GM19240 (cell line): ENCODE results near the gene RBM23.
A peak's percentile ranks its signal among the peaks of the same experiment; 100 is the strongest.

ENCODE experiments used
- DNase-seq: peaks from one replicate; pipeline ENCODE4 v3.0.0; 2011; ENCODE audit warnings: low spot score; ENCODE audit not compliant: insufficient read length

RBM23 gene

DNA sequence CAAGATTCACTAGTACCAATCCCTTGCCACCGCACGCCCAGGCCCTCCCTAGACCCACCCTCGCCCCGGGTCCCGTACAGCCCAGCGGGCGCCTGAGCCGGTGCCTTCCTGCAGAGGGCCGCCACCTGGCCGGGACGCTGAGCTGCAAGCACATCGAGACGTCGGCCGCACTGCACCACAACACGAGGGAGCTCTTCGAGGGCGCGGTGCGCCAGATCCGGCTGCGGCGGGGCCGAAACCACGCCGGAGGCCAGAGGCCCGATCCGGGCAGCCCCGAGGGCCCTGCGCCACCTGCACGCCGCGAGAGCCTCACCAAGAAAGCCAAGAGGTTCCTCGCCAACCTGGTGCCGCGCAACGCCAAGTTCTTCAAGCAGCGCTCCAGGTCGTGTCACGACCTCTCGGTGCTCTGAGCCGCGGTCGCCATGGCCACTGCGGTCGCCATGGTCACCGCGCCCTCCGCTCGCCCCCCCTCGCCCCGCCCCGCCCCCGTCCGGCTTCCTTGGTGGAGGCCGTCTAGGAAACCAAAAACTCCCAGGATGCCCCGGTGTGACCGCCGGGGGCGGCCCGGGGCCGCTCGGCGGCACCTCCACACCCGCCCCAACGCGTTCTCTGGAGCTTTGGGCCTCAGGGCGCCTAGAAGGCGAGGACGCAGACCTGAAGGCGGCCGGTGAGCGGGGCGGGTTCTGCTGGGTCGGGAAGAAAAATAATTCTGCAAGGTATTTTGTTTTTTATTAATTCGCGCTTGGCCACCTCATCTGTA lies 32.3 kb downstream of the RBM23 start:
- peak; percentile 70 for DNase-seq

DNA sequence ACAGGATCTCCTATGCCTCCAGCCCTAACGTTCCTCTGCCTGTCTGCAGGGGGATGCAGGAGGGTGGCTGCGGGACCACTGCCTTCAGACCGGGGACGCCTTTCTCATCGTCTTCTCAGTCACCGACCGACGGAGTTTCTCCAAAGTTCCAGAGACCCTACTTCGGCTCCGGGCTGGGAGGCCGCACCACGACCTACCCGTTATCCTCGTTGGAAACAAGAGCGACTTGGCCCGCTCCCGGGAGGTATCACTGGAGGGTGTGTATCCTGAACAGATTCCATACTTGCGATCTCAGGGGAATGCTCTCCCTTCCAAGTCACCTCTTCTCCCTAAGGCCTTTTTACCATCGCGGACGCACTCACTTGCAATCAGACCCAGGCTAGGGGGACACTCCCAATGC lies 33.0 kb downstream of the RBM23 start:
- DNase-seq: no peak

DNA sequence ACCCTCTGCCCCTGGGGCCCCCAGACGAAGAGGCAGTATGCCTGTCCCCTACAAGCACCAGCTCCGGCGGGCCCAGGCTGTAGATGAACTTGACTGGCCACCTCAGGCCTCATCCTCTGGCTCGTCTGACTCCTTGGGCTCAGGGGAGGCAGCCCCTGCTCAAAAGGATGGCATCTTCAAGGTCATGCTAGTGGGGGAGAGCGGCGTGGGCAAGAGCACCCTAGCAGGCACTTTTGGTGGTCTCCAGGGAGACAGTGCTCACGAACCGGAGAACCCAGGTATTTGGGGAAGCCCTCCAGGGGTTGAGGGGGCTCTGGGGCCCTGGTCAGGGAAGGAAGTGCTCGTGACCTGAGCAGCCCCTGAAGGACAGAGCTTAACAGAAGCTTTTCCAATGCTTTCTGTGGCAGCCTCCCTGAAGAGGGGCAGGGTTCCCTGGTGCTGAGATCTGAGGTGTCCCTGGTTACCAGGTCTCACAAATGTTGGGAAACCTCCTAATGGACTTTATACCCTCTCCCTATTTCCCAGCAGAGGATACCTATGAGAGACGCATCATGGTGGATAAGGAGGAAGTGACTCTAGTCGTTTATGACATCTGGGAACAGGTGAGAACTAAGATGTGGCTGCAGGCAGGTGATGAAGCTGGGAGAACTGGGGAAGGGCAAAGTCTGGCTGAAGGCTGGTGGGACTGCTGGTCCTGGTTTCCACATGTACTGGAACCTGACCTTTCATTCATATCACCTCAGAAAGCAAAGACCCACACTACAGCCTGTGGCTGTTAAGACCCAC lies 34.0 kb downstream of the RBM23 start:
- DNase-seq: no peak

DNA sequence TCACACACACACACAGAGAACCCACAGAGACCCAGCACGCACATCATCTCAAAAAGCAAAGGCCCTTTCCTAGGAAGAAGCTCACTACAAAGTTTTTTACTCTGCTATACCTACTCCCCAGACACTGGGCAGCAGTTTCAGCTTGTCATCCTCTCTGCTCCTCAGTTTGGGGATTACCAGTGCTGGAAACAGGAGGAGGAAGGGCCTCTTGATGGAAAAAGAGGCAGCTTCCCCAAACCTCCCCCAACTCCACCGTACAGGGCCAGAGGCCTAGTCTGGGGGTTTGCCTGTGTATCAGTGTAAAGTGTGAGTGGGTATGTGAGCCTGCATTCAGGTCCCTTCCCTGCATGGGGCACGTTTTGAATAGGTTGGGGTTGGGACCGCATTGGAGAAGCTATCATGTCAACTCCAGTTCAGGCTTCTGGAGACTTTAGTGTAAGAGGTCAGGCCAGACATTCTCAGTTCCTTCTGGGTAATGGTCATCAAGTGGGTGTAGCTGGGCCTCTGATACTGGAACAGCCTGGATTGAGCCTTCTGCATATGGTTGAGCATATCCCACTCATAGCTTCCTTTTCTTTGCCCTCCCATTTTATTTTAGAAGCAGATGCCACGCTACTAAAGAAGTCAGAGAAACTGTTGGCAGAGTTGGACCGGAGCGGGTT lies 34.7 kb downstream of the RBM23 start:
- no peak for DNase-seq

DNA sequence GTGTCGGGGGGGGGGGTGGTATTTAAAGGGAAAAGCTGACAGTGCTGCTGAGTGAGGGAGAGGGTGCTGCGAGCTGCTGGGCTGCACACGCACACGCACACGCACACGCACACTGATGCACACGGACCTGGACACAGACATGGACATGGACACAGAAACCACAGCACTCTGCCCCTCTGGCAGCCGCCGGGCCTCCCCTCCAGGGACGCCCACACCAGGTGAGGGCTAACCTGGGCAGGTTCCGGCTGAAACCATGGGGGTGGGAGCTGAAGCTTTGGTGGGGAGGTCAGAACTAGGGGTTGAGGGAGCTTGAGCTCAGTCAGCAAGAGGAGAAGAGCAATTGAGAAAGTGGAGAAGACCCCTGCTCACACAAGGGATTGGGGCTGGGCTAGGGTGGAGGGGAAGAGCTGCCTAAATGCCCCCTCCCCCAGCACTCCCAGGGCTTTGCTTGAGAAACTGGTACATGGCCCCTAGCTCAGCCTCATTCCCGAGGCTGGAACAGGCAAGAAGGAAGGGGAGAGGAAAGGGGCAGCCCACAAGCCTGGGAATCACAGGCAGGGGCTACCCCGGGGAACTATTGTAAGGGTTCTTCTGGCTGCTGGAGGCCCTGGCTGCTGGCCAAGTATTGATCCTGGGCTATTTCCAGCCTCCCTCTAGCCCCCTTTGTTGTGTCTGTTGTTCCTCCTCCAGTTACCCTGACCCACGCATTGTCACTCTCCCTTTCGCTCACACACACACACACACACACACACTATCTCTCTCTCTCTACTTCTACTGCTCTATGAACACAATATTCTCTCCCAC lies 35.6 kb downstream of the RBM23 start, which contains the start of gene REM2:
Gene REM2 (plus strand): TSS at position 50 of the 804 bp plus-strand sequence. CDS start 66 bp downstream, at position 116.
- DNase-seq: no peak

DNA sequence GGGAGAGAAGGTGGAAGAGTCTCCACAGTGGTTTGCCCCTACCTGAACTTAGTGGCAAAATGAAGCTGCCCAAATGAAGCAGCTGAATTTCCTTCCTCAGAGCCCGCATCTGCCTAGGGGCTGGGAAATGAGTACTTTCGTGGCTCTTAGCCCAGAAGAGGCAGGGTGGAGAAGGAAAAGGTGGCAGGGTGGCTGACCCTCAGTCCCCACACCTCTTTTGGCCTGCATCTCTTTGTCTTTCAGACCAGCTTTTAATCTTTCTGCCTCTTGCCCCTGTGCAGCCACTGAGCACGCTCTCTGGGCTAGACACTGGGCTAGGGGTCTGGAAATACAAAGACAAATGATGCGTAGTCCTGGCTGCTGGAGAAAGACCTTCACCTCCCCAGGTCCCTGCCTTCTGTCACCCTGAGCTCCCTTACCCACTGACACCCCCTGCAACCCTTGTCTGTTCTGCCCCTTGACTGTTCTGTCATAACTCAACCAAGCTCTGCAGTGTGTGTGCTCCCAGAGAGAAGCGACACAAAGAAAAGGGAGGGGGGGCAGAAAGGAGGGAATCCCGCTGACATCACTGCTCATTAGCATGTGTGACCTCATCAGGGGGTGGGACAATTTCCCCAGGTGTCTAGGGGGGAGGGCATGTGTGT lies 36.3 kb downstream of the RBM23 start:
- DNase-seq: no peak

DNA sequence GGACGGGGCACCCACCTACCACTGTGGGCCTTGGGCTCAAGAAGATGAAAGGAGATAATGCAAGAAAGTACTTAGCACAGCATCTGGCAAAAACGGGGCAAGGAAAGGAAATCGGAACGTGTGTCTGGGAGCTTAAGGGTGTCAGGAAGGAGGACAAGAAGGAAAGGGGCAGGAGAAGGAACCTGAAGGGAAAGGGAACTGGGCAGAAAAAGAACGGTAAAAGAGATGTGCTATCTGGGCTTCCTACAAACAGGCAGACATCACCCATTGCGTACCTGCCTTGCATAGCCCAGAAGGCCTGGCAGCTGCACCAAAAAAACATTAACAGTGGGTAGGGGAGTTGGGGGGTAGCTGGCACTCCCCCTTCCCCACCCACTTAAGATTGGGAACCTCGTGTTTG lies 36.9 kb downstream of the RBM23 start:
- DNase-seq: no peak

DNA sequence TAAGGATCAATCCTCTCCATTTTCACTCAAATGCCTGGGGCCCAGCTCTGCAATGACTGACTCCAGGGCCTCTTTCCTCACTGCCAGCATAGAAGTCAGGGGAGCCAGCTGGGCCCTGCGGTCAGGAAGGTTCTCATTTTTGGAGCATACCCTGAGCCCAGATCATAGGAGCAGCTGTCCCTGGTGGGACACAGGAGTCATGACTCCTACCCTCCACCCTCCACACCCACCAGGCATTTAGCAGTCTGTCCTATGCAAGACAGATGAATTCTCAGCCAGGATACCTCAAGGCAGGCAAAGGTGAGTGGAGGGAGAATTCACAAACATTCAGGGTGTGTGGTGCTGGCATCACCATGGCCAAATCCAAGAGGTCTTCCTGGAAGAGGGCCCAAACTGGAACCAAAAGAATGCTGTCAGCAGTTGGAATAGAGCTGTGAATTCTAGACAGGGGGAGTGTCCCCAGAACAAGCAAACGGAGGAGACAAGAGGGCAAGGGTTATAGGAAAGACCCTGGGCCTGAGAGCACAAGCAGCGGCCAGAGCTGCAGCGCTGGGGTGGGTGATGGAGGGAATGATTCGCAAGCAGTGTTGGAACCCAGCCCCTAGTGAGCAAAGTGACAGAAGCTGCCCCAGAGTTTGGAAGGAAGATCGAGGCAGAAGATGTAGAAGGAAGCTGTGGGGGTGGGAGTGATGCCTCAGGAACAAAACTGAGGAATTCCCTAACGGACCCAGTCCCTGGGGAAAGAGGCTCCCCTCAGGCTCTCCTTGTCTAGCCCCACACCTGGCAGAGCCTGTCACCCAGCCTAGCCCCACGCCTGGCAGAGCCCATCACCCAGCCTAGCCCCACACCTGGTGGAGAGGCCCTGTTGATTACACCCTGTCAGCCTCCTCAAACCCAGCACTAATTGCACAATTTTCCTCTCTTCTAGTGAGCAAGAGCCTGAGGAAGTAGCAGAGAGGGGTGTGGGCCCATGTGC lies 40.4 kb downstream of the RBM23 start:
- no peak for DNase-seq

DNA sequence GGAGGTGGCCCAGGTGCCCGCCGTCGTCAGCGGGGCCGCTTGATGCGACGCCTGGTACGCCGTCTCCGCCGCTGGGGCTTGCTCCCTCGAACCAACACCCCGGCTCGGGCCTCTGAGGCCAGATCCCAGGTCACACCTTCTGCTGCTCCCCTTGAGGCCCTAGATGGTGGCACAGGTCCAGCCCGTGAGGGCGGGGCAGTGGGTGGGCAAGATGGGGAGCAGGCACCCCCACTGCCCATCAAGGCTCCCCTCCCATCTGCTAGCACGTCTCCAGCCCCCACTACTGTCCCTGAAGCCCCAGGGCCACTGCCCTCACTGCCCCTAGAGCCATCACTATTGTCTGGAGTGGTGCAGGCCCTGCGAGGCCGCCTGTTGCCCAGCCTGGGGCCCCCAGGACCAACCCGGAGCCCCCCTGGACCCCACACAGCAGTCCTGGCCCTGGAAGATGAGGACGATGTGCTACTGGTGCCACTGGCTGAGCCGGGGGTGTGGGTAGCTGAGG lies 41.9 kb downstream of the RBM23 start:
- no peak for DNase-seq

DNA sequence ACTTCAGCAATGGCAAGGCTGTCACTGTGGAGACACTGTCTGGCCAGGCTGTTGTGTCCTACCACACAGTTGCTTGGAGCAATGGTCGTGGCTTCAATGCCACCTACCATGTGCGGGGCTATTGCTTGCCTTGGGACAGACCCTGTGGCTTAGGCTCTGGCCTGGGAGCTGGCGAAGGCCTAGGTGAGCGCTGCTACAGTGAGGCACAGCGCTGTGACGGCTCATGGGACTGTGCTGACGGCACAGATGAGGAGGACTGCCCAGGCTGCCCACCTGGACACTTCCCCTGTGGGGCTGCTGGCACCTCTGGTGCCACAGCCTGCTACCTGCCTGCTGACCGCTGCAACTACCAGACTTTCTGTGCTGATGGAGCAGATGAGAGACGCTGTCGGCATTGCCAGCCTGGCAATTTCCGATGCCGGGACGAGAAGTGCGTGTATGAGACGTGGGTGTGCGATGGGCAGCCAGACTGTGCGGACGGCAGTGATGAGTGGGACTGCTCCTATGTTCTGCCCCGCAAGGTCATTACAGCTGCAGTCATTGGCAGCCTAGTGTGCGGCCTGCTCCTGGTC lies 43.1 kb downstream of the RBM23 start:
- DNase-seq: no peak

DNA sequence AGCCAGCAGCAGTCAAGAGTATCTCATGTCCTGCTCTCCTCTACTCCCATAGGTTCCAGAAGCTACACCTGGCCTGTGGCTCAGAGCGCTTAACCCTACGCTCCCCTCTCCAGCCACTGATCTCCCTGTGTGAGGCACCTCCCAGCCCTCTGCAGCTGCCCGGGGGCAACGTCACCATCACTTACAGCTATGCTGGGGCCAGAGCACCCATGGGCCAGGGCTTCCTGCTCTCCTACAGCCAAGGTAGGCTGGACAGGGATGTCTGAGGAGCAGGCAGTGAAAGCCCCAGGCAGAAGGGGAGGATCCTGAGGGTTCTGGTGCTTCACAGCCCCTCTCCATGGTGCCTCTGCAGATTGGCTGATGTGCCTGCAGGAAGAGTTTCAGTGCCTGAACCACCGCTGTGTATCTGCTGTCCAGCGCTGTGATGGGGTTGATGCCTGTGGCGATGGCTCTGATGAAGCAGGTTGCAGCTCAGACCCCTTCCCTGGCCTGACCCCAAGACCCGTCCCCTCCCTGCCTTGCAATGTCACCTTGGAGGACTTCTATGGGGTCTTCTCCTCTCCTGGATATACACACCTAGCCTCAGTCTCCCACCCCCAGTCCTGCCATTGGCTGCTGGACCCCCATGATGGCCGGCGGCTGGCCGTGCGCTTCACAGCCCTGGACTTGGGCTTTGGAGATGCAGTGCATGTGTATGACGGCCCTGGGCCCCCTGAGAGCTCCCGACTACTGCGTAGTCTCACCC lies 43.8 kb downstream of the RBM23 start:
- DNase-seq: no peak

DNA sequence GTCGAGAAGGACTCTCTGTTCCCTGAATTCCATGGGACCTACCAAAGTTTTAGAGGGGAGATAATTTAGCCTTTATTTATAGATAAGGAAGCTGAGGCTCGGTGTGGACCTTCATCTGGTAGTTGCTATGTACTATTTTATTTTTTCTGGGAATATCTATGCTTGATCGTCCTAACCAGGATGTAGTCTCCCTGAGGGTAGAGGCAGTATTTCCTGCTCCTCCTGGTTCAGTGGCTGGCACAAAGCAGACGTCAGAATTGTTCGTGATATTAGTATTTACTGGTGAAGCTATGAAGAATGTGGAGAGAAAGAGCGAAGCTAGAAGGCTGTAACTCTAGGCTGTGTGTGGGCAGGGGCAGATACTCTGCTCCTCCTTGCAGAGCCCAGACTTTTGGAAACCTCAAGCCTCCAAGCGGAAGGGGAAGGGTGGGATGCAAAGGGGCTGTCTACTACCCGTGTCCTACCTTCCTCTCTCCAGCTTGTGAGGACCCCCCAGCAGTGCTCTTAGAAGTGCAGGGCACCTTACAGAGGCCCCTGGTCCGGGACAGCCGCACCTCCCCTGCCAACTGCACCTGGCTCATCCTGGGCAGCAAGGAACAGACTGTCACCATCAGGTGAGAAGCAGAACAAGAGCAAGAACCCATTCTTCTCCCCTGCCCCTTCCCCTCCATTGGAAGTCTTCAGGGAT lies 46.0 kb downstream of the RBM23 start:
- DNase-seq: no peak

DNA sequence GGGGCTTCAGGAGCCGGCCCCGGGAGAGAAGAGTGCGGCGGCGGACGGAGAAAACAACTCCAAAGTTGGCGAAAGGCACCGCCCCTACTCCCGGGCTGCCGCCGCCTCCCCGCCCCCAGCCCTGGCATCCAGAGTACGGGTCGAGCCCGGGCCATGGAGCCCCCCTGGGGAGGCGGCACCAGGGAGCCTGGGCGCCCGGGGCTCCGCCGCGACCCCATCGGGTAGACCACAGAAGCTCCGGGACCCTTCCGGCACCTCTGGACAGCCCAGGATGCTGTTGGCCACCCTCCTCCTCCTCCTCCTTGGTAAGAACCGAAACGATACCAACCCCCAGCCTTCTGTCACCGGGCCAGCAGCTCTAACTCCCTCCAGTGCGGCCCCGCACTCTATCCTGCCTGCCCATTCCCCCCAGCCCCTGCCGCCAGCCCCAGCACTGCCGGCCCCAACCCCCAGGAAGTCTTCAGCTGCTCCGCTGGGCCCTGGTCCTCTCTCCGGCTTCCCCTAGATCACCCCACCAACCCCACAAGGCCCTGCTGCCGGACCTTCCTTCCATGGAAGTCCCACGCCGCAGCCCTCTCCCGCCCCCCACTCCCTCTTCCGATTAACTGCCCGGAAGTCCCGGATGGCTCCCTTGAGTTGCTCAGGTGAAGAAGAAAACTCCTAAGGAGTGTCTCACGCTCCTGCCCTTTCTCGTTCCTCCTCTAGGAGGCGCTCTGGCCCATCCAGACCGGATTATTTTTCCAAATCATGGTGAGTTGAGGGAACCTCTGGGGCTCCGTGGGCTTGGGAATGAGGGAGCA lies 46.7 kb downstream of the RBM23 start:
- peak; percentile 78 for DNase-seq

DNA sequence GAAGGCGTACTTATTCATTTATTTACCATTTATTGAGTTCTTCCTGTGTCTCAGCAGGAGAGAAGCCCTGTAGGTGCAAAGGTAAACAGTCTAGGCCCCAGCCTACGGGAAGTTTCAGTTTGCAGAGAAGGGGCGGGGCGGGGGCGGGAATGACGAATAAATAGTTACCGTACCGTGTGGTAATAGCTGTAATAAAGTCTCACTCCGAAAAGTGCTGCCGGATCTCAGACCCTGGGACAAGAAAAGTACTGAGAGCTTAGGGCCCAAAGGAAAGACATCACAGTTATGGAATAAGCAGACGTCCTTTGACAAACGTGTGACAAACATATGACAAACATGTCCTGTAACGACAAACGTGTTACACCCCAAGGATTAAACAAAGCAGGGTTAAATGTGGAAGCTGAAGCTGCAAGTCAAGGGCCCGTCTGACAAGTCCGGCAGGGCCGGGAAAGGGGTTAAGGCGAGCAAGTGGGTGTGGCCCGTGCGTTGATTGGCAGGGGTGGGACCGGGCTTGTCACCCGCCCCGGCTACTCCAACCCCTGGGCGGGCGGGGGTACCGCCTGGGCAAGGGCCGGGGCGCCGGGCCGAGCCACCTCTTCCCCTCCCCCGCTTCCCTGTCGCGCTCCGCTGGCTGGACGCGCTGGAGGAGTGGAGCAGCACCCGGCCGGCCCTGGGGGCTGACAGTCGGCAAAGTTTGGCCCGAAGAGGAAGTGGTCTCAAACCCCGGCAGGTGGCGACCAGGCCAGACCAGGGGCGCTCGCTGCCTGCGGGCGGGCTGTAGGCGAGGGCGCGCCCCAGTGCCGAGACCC lies 47.5 kb downstream of the RBM23 start, which contains the start of gene LRP10:
Gene LRP10 (plus strand): TSS at position 517 of the 809 bp plus-strand sequence. CDS start 564 bp downstream, outside the sequence.
- peak; percentile 71 for DNase-seq

DNA sequence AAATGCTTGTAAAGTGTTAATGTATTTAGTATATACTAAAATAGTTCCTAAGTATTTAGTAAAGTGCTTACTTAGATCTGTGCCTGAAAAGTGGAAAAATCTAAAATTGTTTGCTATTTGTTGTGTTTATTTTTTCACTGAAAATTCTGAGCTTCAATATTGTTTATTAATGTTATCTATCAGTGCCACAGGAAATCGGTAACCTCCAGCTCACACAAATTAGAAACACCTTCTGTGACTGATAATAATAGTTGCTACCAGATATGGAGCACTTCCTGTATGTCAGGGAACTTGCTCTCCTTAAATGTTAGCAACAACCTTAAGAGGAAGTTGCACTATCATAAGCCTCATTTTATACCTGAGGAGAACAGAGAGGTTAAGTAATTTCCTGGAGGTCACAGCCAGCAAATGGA lies 48.1 kb downstream of the RBM23 start:
- no peak for DNase-seq

DNA sequence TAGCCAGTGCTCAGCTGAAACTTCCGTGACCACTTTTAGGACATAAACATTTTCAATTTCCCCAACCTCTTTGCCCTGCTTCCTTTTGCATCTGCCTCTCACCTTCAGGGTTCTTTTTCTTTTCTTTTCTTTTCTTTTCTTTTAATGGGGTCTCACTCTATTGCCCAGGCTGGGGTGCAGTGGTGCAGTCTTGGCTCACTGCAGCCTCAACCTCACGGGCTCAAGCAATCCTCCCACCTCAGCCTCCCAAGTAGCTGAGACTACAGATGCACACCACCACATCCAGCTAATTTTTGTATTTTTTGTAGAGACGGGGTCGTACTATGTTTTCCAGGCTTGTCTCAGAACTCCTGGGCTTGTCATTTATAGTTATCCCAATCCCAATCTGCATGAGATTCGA lies 52.1 kb downstream of the RBM23 start:
- DNase-seq: no peak
